ENCODE data around the gene HLA-C.
"Not testable (repeated sequence)": the region's sequence is repeated elsewhere in the genome, so short reads cannot be mapped to it uniquely, and the experiment has no call there.

The HLA-C gene

DNA sequence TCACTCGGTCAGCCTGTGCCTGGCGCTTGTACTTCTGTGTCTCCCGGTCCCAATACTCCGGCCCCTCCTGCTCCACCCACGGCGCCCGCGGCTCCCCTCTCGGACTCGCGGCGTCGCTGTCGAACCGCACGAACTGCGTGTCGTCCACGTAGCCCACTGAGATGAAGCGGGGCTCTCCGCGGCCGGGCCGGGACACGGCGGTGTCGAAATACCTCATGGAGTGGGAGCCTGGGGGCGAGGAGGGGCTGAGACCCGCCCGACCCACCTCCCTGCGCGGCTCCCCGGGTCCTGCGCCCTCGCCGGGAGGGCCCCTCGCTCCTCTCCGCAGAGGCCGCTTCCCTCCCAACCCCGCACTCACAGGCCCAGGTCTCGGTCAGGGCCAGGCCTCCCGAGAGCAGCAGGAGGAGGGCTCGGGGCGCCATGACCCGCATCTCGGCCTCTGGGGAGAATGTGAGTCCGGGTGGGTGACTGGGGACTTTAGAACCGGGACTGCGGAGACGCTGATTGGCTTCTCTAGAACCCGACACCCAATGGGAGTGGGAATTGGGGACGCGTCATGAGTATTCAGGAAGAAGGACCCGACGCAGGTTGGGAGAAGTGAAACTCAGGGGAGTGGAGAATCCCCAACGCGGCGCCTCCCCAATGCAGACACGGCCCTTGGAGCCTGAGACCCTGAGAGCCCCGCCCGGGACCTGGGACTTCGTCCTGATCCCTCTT is at the start of gene HLA-C:
HLA-C (minus strand) TSS at position 452 of the 717 bp plus-strand sequence; CDS start at position 431, 21 bp downstream.
- DNase-seq = peak; percentile 88

DNA sequence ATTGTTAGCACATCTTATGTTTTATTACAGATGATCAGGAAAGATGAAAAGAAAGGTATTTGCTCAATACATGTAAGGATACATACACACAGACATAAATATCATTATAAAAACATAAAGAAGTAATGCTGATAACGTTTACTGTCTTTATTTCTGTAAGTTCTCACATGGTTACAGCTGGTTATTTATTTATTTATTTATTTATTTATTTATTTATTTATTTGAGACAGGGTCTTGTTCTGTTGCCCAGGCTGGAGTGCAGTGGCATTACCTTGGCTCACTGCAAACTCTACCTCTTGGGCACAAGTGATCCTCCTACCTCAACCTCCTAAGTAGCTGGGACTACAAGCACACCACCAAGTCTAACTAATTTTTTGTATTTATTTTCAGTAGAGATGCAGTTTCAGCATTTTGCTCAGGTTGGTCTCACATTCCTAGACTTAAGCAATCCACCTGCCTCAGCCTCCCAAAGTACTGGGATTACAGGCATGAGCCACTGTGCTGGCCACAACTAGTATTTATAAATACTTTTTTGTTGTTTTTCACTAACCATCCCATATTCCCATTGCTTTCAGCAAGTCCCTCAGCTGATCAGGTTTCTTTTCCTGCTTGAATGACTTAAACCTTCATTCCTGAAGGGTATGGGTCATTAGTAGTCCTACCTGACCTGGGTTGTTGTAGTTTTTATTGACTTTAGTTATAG is 49.3 kb upstream of the HLA-C start:
- no peak for DNase-seq

- DNase-seq = no peak
Observed at GRCh38 chr6:31317036-31317435, 45.1 kb upstream of the HLA-C start.

- DNase-seq = no peak
Observed at GRCh38 chr6:31309641-31310040, 37.7 kb upstream of the HLA-C start.

DNA sequence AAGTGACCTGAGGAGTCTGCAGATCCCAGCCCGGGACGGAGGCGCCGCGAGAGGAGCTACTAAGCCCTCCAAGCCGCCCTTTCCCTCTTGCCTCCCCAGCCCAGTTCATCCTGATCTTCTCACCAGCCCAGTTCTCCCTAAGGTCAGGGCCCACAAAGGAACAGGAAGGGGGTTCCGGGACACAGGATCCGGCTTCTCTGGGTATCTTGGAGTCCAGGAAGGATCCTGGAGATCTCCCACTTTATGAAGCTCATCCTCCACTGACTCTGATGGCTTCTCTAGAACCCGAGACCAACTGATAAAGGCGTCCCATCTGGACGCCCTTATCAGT is 36.9 kb upstream of the HLA-C start:
- no peak for DNase-seq

- no peak for DNase-seq
Observed at GRCh38 chr6:31308050-31308844, 36.4 kb upstream of the HLA-C start.

DNA sequence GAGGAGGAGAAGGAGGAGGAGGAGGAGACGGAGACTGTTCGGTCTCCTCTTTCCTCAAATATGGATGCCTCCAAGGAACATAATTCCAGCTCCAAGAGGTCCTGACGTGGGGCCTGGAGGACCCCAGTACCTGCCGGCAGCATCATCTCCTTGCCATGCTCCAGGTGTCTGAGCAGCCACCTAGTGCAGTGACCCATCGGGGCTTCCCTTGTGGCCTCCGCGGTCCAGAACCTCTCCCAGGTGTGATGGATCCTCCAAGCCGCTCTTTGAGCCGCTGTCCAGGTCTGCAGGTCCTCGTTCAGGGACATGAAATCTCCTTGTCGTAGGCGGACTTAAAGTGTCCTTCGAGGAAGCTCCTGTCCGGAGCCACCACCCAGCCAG is 35.8 kb upstream of the HLA-C start:
- DNase-seq = no peak

GRCh38 chr6:31305703-31306219 is 33.9 kb upstream of the HLA-C start:
- DNase-seq = no peak

DNA sequence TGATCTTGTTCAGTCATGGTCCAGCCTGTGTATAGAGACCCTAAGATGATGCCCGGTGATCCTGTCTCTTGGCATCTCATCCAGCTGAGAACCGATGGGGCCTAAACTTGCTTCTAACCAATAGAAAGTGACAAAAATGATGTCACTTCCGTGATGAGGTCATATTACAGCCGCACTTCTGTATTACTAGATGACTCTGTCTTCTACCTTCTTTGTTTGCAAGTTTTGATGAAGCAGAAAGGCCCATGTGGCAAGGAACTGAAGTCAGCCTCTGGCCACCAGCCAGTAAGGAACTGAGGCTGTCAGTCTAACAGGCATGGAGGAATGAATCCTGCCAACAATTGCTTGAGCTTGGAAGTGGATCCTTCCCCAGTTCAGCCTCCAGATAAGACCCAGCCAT is 32.8 kb upstream of the HLA-C start:
- DNase-seq = no peak

DNA sequence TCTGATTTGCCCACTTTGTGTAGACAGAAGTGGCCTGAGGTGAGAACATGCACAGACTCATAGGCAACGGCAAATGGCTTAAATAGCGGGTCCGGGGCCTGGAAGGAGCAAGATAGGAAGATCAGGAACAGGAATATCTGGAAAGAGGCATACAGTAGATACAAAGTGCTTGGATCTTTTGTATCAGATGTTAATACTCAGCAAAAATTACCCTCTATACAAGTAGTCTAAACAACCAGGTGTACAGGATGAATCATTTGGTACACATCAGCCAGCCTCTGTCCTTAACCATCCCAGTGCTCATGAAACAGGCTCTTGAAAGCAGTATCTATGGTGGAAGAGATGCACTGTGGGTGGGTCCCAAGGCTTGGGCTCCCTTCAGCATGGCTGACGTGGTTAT is 28.9 kb upstream of the HLA-C start:
- DNase-seq = no peak

DNA sequence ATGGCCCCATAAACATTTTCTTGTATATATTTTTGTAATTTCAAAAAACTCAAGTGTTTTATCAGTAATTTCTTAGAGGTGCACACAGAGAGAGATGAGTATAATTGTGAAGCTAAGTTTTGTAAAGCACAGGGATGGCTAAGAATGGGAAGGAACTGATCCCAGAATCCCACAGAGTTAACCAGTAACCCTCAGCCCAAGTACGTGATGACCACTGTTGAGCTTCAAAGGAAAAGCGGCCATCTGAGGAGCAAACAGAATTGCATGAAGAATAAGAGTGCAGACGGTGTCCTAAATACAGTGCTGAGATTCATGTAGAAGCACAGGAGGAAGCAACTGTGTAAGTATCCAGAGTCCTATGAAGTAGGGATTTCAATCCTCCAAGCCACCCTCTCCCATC is 28.1 kb upstream of the HLA-C start:
- no peak for DNase-seq

DNA sequence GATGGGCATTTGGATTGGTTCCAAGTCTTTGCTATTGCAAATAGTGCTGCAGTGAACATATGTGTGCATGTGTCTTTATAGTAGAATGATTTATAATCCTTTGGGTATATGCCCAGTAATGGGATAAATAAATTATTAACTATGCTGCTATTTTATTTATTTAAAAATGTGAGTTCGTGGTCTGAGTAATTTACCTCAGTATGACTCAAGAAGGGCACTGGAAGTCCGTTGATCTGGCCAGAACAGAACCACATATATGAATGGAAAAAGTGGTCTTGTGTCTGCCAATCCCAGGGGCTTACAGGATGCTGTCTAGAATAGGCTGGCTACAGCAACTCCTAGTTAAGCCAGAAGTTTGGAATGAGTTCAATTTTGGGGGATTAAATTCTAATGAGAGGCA is 27.6 kb upstream of the HLA-C start:
- no peak for DNase-seq

DNA sequence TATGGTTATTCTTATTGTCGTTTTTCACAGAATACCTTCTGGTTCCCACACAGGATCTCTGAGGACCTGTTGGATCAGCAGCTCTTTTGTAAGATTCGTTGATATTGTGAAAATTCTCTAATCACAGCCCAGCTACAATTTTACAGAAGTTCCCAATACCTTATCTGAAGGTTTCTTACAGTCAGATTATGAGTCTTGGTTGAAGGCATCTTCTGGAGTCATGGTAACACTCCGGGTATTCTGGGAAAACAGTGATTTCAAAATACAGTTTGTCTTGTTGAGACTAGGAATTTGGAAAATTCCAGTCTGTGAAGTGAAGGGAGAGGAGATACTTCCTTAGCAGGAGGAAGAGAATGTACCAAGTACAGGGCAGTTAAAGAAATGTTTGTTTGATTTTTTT is 22.2 kb upstream of the HLA-C start:
- no peak for DNase-seq

GRCh38 chr6:31293343-31293742 is 21.5 kb upstream of the HLA-C start:
- DNase-seq = no peak

GRCh38 chr6:31289788-31290187 is 17.9 kb upstream of the HLA-C start:
- DNase-seq = no peak

GRCh38 chr6:31287619-31288018 is 15.7 kb upstream of the HLA-C start:
- no peak for DNase-seq

DNA sequence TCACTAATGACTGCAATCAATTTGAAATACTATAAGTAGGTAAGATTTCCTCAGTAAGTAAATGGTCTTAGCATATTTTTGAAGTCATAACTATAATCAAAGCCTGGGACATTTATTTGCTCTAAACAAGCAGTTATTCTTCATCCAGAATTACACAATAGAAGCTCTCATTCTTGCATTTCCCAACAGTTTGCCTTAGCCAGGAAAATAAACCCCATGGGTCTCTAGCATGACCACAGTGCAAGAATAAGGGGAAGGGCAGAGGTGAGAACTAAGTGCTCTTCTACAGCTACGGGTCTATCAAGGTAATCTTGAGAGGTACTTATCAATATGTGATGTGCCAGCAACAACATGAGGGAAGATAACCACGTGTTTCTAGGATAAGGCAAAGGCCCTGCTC is 14.1 kb upstream of the HLA-C start:
- DNase-seq = no peak

- no peak for DNase-seq
Observed at GRCh38 chr6:31285486-31285885, 13.6 kb upstream of the HLA-C start.

DNA sequence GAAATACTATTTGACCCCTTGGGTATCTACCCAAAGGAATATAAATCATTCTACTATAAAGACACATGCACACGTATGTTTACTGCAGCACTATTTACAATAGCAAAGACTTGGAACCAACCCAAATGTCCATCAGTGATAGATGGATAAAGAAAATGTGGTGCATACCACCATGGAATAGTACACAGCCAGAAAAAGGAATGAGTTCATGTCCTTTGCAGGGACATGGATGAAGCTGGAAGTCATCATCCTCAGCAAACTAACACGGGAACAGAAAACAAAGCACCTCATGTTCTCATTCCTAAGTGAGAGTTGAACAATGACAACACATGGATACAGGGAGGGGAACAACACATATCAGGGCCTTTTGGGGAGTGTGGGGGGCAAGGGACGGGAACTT is 7.8 kb upstream of the HLA-C start:
- not testable (repeated sequence) for DNase-seq

DNA sequence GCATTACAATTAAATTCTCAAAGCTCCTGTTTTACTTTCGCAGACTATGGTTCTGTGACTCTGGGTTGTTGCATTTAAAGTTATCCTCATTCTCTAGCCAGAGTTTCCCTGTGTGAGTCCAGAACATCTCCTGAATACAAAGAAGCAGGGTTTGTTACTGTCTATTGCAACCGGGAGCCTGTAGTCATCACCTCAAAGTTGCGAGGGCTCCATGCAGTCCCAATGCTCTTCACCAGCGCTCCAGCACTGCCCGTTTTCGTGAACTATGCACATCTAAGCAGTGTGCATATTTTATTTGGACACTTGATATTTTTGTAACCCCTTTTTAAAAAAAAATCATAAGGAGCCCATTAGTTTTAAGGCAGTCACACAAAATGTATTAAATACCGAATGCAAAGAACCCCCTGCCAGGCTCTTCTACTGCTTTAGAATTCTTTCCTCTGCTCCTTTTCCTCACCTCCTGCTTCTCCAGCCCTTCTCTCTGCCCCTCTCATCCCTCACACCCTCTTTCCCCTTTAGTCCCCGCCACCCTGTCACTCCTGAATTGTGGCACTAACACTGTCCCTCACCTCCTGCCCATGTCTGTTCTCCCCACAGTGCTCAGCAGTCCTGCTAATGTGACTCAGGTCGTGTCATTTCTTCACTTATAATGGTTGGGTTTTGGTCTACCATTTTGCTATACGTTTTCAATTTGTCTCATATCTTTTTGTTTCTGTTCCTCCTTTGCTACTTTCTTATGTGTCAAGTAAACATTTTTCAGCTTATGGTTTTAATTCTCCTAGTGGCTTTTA is 1.1 kb upstream of the HLA-C start:
- DNase-seq = no peak

DNA sequence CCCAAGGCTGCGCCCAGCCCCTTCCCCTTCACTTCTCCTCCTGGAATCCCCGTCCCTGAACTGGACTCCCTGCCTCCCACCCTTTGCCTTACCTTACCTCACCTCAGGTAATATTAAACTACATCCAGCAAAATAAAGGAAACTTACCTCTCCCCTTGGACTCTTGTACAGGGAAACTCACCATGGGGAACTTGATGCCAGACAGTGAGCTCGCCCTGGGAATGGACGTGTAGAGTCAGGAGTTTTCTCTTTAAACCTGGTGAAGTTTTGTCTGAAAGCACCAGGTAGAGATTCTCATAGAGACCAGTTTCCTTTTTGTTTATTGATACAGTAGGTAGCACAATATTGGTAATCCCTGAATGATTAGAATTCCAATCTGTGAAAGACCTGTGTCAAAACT is 544 bp upstream of the HLA-C start:
- no peak for DNase-seq

DNA sequence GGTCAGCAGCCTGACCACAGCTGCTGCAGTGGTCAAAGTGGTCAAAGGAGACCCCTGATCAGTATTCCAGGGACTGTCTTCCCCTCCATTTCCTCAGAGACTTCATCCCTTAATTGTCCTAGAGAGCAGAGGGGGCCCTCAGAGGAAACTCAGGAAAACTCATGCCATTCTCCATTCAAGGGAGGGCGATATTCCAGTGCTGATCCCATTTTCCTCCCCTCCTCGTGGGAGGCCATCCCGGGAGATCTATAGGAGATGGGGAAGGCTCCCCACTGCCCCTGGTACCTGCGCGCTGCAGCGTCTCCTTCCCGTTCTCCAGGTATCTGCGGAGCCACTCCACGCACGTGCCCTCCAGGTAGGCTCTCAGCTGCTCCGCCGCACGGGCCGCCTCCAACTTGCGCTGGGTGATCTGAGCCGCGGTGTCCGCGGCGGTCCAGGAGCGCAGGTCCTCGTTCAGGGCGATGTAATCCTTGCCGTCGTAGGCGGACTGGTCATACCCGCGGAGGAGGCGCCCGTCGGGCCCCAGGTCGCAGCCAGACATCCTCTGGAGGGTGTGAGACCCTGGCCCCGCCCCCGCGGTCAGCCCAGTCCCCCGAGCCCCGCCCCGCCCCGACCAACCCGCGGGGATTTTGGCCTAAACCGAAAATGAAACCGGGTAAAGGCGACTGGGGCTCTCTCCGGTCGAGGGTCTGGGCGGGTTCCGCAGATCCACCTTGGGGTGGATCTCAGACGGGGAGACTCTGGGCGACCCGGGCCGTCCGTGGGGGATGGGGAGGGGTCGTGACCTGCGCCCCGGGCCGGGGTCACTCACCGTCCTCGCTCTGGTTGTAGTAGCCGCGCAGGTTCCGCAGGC is 878 bp downstream of the HLA-C start:
- DNase-seq = no peak

Measured in midbrain (tissue), 1 donor.